ENCODE data around the gene VAV3.
"Not testable (repeated sequence)": the region's sequence is repeated elsewhere in the genome, so short reads cannot be mapped to it uniquely, and the experiment has no call there.

Gene VAV3

GRCh38 chr1:107750364-107750959 lies 214.5 kb downstream of the VAV3 start:
- Histone ChIP-seq H3K4me3 (ENCODE audit: low read depth, low read length) (no peak overlapping the region), H3K27me3 (replicated peaks) (no peaks in the 10 kb centered on the region), H3K27ac (no peak overlapping the region), H3K36me3 (replicated peaks) (no peaks in the 10 kb centered on the region)
- TF ChIP-seq, protein P1, sequence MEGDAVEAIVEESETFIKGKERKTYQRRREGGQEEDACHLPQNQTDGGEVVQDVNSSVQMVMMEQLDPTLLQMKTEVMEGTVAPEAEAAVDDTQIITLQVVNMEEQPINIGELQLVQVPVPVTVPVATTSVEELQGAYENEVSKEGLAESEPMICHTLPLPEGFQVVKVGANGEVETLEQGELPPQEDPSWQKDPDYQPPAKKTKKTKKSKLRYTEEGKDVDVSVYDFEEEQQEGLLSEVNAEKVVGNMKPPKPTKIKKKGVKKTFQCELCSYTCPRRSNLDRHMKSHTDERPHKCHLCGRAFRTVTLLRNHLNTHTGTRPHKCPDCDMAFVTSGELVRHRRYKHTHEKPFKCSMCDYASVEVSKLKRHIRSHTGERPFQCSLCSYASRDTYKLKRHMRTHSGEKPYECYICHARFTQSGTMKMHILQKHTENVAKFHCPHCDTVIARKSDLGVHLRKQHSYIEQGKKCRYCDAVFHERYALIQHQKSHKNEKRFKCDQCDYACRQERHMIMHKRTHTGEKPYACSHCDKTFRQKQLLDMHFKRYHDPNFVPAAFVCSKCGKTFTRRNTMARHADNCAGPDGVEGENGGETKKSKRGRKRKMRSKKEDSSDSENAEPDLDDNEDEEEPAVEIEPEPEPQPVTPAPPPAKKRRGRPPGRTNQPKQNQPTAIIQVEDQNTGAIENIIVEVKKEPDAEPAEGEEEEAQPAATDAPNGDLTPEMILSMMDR (IDR thresholded peaks at IDR 0.05; ENCODE audit: low read depth, low read length, missing control alignments) = peak; percentile 80
- in situ Hi-C loops (cut with HindIII; ENCODE audit: low pct_ligation_motif_present, low sequenced_read_pairs) = no loop called here
- peak; percentile 61 for DNase-seq

- Histone ChIP-seq H3K36me3 (replicated peaks) (no peaks in the 10 kb centered on the region), H3K27ac (no peak overlapping the region), H3K4me3 (ENCODE audit: low read depth, low read length) (no peak overlapping the region), H3K27me3 (replicated peaks) (no peaks in the 10 kb centered on the region)
- TF ChIP-seq, protein P1 (IDR thresholded peaks at IDR 0.05; ENCODE audit: low read depth, low read length, missing control alignments) = peak; percentile 35
- DNase-seq = no peak
- in situ Hi-C loops (cut with HindIII; ENCODE audit: low pct_ligation_motif_present, low sequenced_read_pairs) = no loop called here
These were observed 216.4 kb downstream of the VAV3 start for GRCh38 chr1:107748531-107748930.

DNA sequence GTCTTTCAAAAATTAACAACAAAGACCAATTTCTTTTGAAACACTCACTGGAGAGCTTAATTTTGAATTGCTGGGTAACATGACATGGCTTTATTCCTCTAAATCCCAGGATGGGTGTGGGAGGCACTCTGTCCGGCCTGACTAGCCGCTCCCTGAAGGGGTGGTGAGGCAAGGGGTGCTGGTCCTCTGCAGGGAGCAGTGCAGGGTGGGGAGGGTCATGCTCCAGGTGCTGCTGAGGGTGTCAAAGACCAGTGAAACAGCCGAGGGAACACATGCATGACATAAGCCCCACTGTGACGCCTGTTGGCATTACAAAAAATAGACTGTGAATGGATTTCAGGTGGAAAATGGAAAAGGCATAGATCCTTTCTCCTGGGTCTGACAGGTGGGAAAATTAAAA lies 223.7 kb downstream of the VAV3 start:
- no peaks in the 10 kb centered on the region for H3K27me3 ChIP-seq (replicated peaks)
- in situ Hi-C loops (cut with HindIII; ENCODE audit: low pct_ligation_motif_present, low sequenced_read_pairs) = no loop called here
- no peak for DNase-seq
- no peak overlapping the region for H3K27ac ChIP-seq
- H3K36me3 ChIP-seq (replicated peaks) = no peaks in the 10 kb centered on the region
- no peak overlapping the region for H3K4me3 ChIP-seq (ENCODE audit: low read depth, low read length)
- TF ChIP-seq, protein P1 (IDR thresholded peaks at IDR 0.05; ENCODE audit: low read depth, low read length, missing control alignments) = no peak

DNA sequence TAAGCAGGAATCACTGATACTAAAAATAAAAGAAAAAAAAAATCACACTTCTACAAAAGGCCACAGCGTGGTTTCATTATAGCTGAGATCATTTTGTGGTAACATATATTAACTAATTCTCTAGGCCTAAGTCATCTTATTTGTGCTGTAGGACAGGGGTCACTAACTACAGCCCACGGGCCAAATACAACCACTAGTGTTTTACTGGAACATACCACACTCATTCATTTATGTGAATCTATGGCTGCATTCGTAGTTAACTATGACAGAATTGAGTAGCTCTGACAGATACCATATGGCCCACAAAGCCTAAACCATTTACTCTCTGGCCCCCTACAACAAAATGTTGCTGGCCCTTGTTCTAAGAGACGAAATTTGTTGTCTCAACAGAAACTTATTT lies 224.4 kb downstream of the VAV3 start:
- no peak overlapping the region for H3K4me3 ChIP-seq (ENCODE audit: low read depth, low read length)
- DNase-seq = no peak
- H3K27me3 ChIP-seq (replicated peaks) = no peaks in the 10 kb centered on the region
- TF ChIP-seq, protein P1 (IDR thresholded peaks at IDR 0.05; ENCODE audit: low read depth, low read length, missing control alignments) = no peak
- H3K36me3 ChIP-seq (replicated peaks) = no peaks in the 10 kb centered on the region
- in situ Hi-C loops (cut with HindIII; ENCODE audit: low pct_ligation_motif_present, low sequenced_read_pairs) = no loop called here
- no peak overlapping the region for H3K27ac ChIP-seq

GRCh38 chr1:107739651-107740050 lies 225.3 kb downstream of the VAV3 start:
- no peak overlapping the region for H3K27ac ChIP-seq
- TF ChIP-seq, protein P1 (IDR thresholded peaks at IDR 0.05; ENCODE audit: low read depth, low read length, missing control alignments) = no peak
- DNase-seq = no peak
- H3K27me3 ChIP-seq (replicated peaks) = no peaks in the 10 kb centered on the region
- in situ Hi-C loops (cut with HindIII; ENCODE audit: low pct_ligation_motif_present, low sequenced_read_pairs) = no loop called here
- no peaks in the 10 kb centered on the region for H3K36me3 ChIP-seq (replicated peaks)
- no peak overlapping the region for H3K4me3 ChIP-seq (ENCODE audit: low read depth, low read length)

DNA sequence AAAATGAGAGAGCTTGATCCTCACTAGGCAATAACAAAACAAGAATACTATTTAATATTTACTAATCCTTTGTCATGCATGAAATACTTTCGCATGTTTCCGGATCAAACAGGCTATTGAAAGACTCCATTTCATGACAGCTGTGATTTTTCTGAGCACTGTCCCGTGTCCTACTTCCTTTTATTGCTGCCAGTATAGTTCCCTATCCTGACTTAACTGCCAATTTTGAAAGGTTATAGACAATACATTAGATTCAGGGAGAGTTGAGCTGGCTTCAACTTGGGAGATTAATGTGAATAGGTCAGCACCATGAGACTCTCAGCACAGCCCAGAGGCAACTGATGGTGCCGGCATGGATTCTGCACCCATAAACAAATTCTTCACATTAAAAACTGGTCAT lies 225.8 kb downstream of the VAV3 start:
- H3K36me3 ChIP-seq (replicated peaks) = no peaks in the 10 kb centered on the region
- in situ Hi-C loops (cut with HindIII; ENCODE audit: low pct_ligation_motif_present, low sequenced_read_pairs) = no loop called here
- no peak overlapping the region for H3K4me3 ChIP-seq (ENCODE audit: low read depth, low read length)
- DNase-seq = no peak
- no peak overlapping the region for H3K27ac ChIP-seq
- TF ChIP-seq, protein P1 (IDR thresholded peaks at IDR 0.05; ENCODE audit: low read depth, low read length, missing control alignments) = no peak
- H3K27me3 ChIP-seq (replicated peaks) = no peaks in the 10 kb centered on the region

DNA sequence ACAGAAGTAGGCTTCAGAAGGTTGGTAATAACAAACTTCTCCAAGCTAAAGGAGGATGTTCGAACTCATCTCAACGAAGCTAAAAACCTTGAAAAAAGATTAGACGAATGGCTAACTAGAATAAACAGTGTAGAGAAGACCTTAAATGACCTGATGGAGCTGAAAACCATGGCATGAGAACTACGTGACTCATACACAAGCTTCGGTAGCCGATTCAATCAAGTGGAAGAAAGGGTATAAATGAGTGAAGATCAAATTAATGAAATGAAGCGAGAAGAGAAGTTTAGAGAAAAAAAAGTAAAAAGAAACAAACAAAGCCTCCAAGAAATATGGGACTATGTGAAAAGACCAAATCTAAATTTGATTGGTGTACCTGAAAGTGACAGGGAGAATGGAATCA lies 231.6 kb downstream of the VAV3 start:
- H3K4me3 ChIP-seq (ENCODE audit: low read depth, low read length); H3K27me3 ChIP-seq (replicated peaks); H3K36me3 ChIP-seq (replicated peaks); H3K27ac ChIP-seq; DNase-seq; in situ Hi-C loops (cut with HindIII; ENCODE audit: low pct_ligation_motif_present, low sequenced_read_pairs): not testable (repeated sequence)
